Nephron progenitor cell (in vitro differentiated cells): ENCODE measurements around the gene DENND6B.
A peak's percentile ranks its signal among the peaks of the same experiment; 100 is the strongest.
"Not testable (repeated sequence)": the region's sequence is repeated elsewhere in the genome, so short reads cannot be mapped to it uniquely, and the experiment has no call there.

Experiments
- DNase-seq: peaks from one replicate; pipeline ENCODE4 v3.0.0; 2021
- H3K27ac Mint-ChIP-seq: 2 replicates; pipeline ENCODE4 v1.8.0; 2021; ENCODE audit warnings: mild to moderate bottlenecking, moderate library complexity, mixed read lengths
- H3K27me3 Mint-ChIP-seq: 2 replicates; pipeline ENCODE4 v1.8.0; 2021; ENCODE audit warnings: mild to moderate bottlenecking, low read depth, mixed read lengths; ENCODE audit not compliant: poor library complexity
- H3K36me3 Mint-ChIP-seq: 2 replicates; pipeline ENCODE4 v1.8.0; 2021; ENCODE audit warnings: low read depth, mixed read lengths
- H3K4me1 Mint-ChIP-seq: 2 replicates; pipeline ENCODE4 v1.8.0; 2021; ENCODE audit warnings: mixed read lengths
- H3K4me3 Mint-ChIP-seq: 2 replicates; pipeline ENCODE4 v1.8.0; 2021; ENCODE audit warnings: mild to moderate bottlenecking, moderate library complexity, mixed read lengths
- H3K9me3 Mint-ChIP-seq: 2 replicates; pipeline ENCODE4 v1.8.0; 2021; ENCODE audit warnings: mild to moderate bottlenecking, moderate library complexity, mixed read lengths
- CTCF ChIP-seq: fragments of 200-600 bp; sonication (generic); IDR thresholded peaks from 2 replicates; pipeline ENCODE4 v1.5.0; 2021; ENCODE audit warnings: antibody characterized with exemption

The DENND6B gene

GRCh38 chr22:50341977-50342650 lies 15.3 kb upstream of the DENND6B start:
- peak; percentile 95 for TF ChIP-seq CTCF
- peaks cover 4% of the 10 kb centered on the region for H3K27me3 Mint-ChIP-seq
- DNase-seq: peak; percentile 96
- H3K9me3 Mint-ChIP-seq: no peaks in the 10 kb centered on the region
- no peaks in the 10 kb centered on the region for H3K36me3 Mint-ChIP-seq
- peak overlapping the region; percentile 85 for H3K4me3 Mint-ChIP-seq
- H3K4me1 Mint-ChIP-seq: peaks cover 5% of the 10 kb centered on the region
- H3K27ac Mint-ChIP-seq: no peak overlapping the region

GRCh38 chr22:50339945-50340879 lies 13.4 kb upstream of the DENND6B start:
- DNase-seq: peak; percentile 50
- H3K27me3 Mint-ChIP-seq: peaks cover 4% of the 10 kb centered on the region
- no peak overlapping the region for H3K27ac Mint-ChIP-seq
- peaks cover 5% of the 10 kb centered on the region for H3K4me1 Mint-ChIP-seq
- no peak overlapping the region for H3K4me3 Mint-ChIP-seq
- TF ChIP-seq CTCF: no peak
- H3K36me3 Mint-ChIP-seq: no peaks in the 10 kb centered on the region
- H3K9me3 Mint-ChIP-seq: no peaks in the 10 kb centered on the region

- H3K36me3 Mint-ChIP-seq: no peaks in the 10 kb centered on the region
- DNase-seq: no peak
- H3K27ac Mint-ChIP-seq: no peak overlapping the region
- peaks cover 7% of the 10 kb centered on the region for H3K27me3 Mint-ChIP-seq
- H3K4me1 Mint-ChIP-seq: peaks cover 5% of the 10 kb centered on the region
- no peak for TF ChIP-seq CTCF
- H3K4me3 Mint-ChIP-seq: no peak overlapping the region
- H3K9me3 Mint-ChIP-seq: no peaks in the 10 kb centered on the region
Observed at GRCh38 chr22:50338860-50339462, 12.1 kb upstream of the DENND6B start.

- H3K27me3 Mint-ChIP-seq: peaks cover 9% of the 10 kb centered on the region
- no peak overlapping the region for H3K4me3 Mint-ChIP-seq
- TF ChIP-seq CTCF: no peak
- H3K36me3 Mint-ChIP-seq: no peaks in the 10 kb centered on the region
- no peak for DNase-seq
- H3K4me1 Mint-ChIP-seq: peaks cover 12% of the 10 kb centered on the region
- no peaks in the 10 kb centered on the region for H3K9me3 Mint-ChIP-seq
- no peak overlapping the region for H3K27ac Mint-ChIP-seq
Observed at GRCh38 chr22:50338042-50338573, 11.3 kb upstream of the DENND6B start.

GRCh38 chr22:50337262-50338041 lies 10.6 kb upstream of the DENND6B start:
- no peak overlapping the region for H3K4me3 Mint-ChIP-seq
- DNase-seq: no peak
- TF ChIP-seq CTCF: no peak
- peaks cover 11% of the 10 kb centered on the region for H3K27me3 Mint-ChIP-seq
- peaks cover 12% of the 10 kb centered on the region for H3K4me1 Mint-ChIP-seq
- H3K36me3 Mint-ChIP-seq: no peaks in the 10 kb centered on the region
- no peak overlapping the region for H3K27ac Mint-ChIP-seq
- H3K9me3 Mint-ChIP-seq: no peaks in the 10 kb centered on the region

GRCh38 chr22:50334433-50334832 lies 7.6 kb upstream of the DENND6B start:
- not testable (repeated sequence) for H3K27me3 Mint-ChIP-seq, H3K4me3 Mint-ChIP-seq, H3K27ac Mint-ChIP-seq, DNase-seq, H3K36me3 Mint-ChIP-seq, H3K4me1 Mint-ChIP-seq, H3K9me3 Mint-ChIP-seq
